ENCODE measurements around the gene CD53. TPM values are rescaled to one million over a fixed set of nuclear protein-coding genes. Genes with fewer than 3 reads are reported as not detected.

The CD53 gene
- total and polyA plus RNA-seq, 9 of the 15 experiments (the other 6 are each of a cell fraction or from before 2014, with no cell fraction given): 63.5 to 220 (median 131) TPM

DNA sequence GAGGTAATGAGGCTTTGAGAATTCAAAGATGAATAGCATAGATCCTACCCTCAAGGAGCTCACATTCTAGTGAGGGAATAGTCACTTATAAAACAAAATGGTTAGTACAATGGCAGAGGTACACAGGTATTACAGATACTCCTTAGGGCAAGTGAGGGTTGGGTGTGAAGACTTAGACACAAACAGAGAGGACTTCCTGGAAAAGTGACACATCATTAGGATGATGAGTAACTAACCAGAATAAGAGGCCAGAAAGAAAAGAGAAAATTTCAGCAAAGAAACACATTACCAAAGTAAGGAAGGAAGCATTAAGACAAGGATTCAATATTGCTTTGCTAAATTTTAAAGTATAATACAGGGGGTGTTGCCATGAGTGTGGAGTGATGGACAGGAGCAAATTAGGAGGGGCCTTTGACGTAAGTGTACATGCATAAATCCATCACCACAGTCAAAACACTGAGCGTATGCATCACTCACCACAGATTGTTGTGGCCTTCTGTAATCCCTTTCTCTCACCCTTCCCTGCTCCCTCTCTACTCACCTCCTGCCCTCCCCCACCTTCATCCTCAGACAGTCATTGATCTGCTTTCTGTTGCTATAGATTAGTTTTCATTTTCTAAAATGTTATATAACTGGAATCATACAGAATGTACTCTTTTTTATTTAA is 7.9 kb downstream of the CD53 start (continued):
- TF ChIP-seq, protein P1, sequence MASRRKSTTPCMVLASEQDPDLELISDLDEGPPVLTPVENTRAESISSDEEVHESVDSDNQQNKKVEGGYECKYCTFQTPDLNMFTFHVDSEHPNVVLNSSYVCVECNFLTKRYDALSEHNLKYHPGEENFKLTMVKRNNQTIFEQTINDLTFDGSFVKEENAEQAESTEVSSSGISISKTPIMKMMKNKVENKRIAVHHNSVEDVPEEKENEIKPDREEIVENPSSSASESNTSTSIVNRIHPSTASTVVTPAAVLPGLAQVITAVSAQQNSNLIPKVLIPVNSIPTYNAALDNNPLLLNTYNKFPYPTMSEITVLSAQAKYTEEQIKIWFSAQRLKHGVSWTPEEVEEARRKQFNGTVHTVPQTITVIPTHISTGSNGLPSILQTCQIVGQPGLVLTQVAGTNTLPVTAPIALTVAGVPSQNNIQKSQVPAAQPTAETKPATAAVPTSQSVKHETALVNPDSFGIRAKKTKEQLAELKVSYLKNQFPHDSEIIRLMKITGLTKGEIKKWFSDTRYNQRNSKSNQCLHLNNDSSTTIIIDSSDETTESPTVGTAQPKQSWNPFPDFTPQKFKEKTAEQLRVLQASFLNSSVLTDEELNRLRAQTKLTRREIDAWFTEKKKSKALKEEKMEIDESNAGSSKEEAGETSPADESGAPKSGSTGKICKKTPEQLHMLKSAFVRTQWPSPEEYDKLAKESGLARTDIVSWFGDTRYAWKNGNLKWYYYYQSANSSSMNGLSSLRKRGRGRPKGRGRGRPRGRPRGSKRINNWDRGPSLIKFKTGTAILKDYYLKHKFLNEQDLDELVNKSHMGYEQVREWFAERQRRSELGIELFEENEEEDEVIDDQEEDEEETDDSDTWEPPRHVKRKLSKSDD (conservative IDR thresholded peaks at IDR 0.05; ENCODE audit: low read length): no peak
- TF ChIP-seq, protein P2, sequence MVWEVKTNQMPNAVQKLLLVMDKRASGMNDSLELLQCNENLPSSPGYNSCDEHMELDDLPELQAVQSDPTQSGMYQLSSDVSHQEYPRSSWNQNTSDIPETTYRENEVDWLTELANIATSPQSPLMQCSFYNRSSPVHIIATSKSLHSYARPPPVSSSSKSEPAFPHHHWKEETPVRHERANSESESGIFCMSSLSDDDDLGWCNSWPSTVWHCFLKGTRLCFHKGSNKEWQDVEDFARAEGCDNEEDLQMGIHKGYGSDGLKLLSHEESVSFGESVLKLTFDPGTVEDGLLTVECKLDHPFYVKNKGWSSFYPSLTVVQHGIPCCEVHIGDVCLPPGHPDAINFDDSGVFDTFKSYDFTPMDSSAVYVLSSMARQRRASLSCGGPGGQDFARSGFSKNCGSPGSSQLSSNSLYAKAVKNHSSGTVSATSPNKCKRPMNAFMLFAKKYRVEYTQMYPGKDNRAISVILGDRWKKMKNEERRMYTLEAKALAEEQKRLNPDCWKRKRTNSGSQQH (CRISPR knock-in tag; IDR thresholded peaks at IDR 0.05): 0 out of 2 replicates have a peak, but pooled peaks have one; percentile 13
- no peak for TF ChIP-seq ZSCAN29 (IDR thresholded peaks at IDR 0.05)
- no peak for TF ChIP-seq TCF7L2 (IDR thresholded peaks at IDR 0.05; ENCODE audit: low read depth, low read length)
- TF ChIP-seq, protein P3, sequence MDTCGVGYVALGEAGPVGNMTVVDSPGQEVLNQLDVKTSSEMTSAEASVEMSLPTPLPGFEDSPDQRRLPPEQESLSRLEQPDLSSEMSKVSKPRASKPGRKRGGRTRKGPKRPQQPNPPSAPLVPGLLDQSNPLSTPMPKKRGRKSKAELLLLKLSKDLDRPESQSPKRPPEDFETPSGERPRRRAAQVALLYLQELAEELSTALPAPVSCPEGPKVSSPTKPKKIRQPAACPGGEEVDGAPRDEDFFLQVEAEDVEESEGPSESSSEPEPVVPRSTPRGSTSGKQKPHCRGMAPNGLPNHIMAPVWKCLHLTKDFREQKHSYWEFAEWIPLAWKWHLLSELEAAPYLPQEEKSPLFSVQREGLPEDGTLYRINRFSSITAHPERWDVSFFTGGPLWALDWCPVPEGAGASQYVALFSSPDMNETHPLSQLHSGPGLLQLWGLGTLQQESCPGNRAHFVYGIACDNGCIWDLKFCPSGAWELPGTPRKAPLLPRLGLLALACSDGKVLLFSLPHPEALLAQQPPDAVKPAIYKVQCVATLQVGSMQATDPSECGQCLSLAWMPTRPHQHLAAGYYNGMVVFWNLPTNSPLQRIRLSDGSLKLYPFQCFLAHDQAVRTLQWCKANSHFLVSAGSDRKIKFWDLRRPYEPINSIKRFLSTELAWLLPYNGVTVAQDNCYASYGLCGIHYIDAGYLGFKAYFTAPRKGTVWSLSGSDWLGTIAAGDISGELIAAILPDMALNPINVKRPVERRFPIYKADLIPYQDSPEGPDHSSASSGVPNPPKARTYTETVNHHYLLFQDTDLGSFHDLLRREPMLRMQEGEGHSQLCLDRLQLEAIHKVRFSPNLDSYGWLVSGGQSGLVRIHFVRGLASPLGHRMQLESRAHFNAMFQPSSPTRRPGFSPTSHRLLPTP (IDR thresholded peaks at IDR 0.05; ENCODE audit: borderline replicate concordance, extremely low read depth, insufficient read length): no peak
- TF ChIP-seq, protein P4, sequence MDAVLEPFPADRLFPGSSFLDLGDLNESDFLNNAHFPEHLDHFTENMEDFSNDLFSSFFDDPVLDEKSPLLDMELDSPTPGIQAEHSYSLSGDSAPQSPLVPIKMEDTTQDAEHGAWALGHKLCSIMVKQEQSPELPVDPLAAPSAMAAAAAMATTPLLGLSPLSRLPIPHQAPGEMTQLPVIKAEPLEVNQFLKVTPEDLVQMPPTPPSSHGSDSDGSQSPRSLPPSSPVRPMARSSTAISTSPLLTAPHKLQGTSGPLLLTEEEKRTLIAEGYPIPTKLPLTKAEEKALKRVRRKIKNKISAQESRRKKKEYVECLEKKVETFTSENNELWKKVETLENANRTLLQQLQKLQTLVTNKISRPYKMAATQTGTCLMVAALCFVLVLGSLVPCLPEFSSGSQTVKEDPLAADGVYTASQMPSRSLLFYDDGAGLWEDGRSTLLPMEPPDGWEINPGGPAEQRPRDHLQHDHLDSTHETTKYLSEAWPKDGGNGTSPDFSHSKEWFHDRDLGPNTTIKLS (IDR thresholded peaks at IDR 0.05; ENCODE audit: borderline replicate concordance, low read depth): peak; percentile 43; the same call in 1 of the 2 replicates
- peak; percentile 63; the same call in 1 of the 2 replicates for TF ChIP-seq CXXC5 (CRISPR knock-in tag; IDR thresholded peaks at IDR 0.05)
- no peak for TF ChIP-seq NR4A1 (CRISPR knock-in tag; IDR thresholded peaks at IDR 0.05)
- TF ChIP-seq NR4A1 (tag; IDR thresholded peaks at IDR 0.05): no peak
- TF ChIP-seq, protein P5, sequence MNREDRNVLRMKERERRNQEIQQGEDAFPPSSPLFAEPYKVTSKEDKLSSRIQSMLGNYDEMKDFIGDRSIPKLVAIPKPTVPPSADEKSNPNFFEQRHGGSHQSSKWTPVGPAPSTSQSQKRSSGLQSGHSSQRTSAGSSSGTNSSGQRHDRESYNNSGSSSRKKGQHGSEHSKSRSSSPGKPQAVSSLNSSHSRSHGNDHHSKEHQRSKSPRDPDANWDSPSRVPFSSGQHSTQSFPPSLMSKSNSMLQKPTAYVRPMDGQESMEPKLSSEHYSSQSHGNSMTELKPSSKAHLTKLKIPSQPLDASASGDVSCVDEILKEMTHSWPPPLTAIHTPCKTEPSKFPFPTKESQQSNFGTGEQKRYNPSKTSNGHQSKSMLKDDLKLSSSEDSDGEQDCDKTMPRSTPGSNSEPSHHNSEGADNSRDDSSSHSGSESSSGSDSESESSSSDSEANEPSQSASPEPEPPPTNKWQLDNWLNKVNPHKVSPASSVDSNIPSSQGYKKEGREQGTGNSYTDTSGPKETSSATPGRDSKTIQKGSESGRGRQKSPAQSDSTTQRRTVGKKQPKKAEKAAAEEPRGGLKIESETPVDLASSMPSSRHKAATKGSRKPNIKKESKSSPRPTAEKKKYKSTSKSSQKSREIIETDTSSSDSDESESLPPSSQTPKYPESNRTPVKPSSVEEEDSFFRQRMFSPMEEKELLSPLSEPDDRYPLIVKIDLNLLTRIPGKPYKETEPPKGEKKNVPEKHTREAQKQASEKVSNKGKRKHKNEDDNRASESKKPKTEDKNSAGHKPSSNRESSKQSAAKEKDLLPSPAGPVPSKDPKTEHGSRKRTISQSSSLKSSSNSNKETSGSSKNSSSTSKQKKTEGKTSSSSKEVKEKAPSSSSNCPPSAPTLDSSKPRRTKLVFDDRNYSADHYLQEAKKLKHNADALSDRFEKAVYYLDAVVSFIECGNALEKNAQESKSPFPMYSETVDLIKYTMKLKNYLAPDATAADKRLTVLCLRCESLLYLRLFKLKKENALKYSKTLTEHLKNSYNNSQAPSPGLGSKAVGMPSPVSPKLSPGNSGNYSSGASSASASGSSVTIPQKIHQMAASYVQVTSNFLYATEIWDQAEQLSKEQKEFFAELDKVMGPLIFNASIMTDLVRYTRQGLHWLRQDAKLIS (CRISPR knock-in tag; IDR thresholded peaks at IDR 0.05): peak; percentile 13; the same call in 1 of the 2 replicates
- TF ChIP-seq TRIM28 (IDR thresholded peaks at IDR 0.05): peak; percentile 76
- TF ChIP-seq ZNF764 (CRISPR knock-in tag; IDR thresholded peaks at IDR 0.05; ENCODE audit: low read depth): no peak
- no peak for TF ChIP-seq NFIX (CRISPR knock-in tag; IDR thresholded peaks at IDR 0.05; ENCODE audit: low read depth)

Data from K562 (cell line).